Esophagus muscularis mucosa (tissue), 4 donors: Measurements from ENCODE around the gene AP3S1.

ENCODE experiments used
- CTCF ChIP-seq, 3 experiments: fragments of 200-600 bp in 2 of 3; fragments of 450-650 bp in 1 of 3; sonication (generic) in 2 of 3; IDR thresholded peaks; one replicate each; pipeline ENCODE4 v1.5.1; 2017 to 2019; ENCODE audit warnings: antibody characterized with exemption in 3 of 3, mild to moderate bottlenecking in 2 of 3, moderate library complexity in 1 of 3
- EP300 ChIP-seq: sonication (generic); formaldehyde crosslinking; IDR thresholded peaks from one replicate; pipeline ENCODE4 v1.6.1; 2017; ENCODE audit warnings: antibody characterized with exemption
- POLR2A ChIP-seq: fragments of 450-650 bp; IDR thresholded peaks from one replicate; pipeline ENCODE4 v1.6.1; 2017; ENCODE audit warnings: antibody characterized with exemption, moderate library complexity, mild to moderate bottlenecking, low read depth
- POLR2AphosphoS5 ChIP-seq, 2 donors: sonication (generic); formaldehyde crosslinking; IDR thresholded peaks; one replicate each; pipeline ENCODE4 v1.6.1; 2017; ENCODE audit warnings: antibody characterized with exemption in 2 of 2

GRCh38 chr5:115838885-115839518 is 2.7 kb upstream of the AP3S1 start:
- no peak for TF ChIP-seq EP300
- peak; percentile 48 to 63 (median 60) for TF ChIP-seq CTCF (IDR thresholded peaks at IDR 0.05)
- TF ChIP-seq POLR2AphosphoS5 (IDR thresholded peaks at IDR 0.05): no peak
- no peak for TF ChIP-seq POLR2A
